Measurements from ENCODE around the gene CPPED1.

The CPPED1 gene

GRCh38 chr16:12628536-12628935 lies 175.2 kb downstream of the CPPED1 start:
- in situ Hi-C loops (cut with HindIII; ENCODE audit: low pct_ligation_motif_present, low pct_unique_long_range_greater_than_20kb, low sequenced_read_pairs): no loop called here
- no peak for DNase-seq

GRCh38 chr16:12627394-12627793 lies 176.3 kb downstream of the CPPED1 start:
- no peak for DNase-seq
- in situ Hi-C loops (cut with HindIII; ENCODE audit: low pct_ligation_motif_present, low pct_unique_long_range_greater_than_20kb, low sequenced_read_pairs): no loop called here

GRCh38 chr16:12626411-12626810 lies 177.3 kb downstream of the CPPED1 start:
- in situ Hi-C loops (cut with HindIII; ENCODE audit: low pct_ligation_motif_present, low pct_unique_long_range_greater_than_20kb, low sequenced_read_pairs): no loop called here
- DNase-seq: no peak

GRCh38 chr16:12625716-12626115 lies 178.0 kb downstream of the CPPED1 start:
- in situ Hi-C loops (cut with HindIII; ENCODE audit: low pct_ligation_motif_present, low pct_unique_long_range_greater_than_20kb, low sequenced_read_pairs): no loop called here
- no peak for DNase-seq

DNA sequence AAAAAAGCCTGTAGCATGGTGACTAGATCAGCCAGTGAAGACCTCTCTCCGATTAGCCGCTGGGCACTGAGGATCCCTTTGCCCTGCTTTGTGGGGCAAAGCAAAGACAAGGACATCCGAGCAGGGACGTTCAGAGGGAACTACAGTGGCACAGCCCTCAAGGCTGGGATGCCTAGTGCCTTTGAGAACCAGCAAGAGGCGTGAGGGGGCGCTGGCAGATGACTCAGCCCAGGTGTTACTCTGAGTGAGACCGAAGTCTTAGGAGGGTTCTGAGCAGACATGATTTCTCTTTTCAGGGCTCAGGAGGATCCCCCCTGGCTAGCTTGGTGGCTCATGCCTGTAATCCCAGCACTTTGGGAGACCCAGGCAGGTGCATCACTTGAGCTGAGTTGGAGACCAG lies 178.6 kb downstream of the CPPED1 start:
- DNase-seq: no peak
- in situ Hi-C loops (cut with HindIII; ENCODE audit: low pct_ligation_motif_present, low pct_unique_long_range_greater_than_20kb, low sequenced_read_pairs): no loop called here

- in situ Hi-C loops (cut with HindIII; ENCODE audit: low pct_ligation_motif_present, low pct_unique_long_range_greater_than_20kb, low sequenced_read_pairs): no loop called here
- no peak for DNase-seq
Observed at GRCh38 chr16:12620150-12620549, 183.5 kb downstream of the CPPED1 start.

- peak; percentile 29 for DNase-seq
Observed at GRCh38 chr16:12618515-12618914, 185.2 kb downstream of the CPPED1 start.

GRCh38 chr16:12617401-12617819 lies 186.3 kb downstream of the CPPED1 start:
- in situ Hi-C loops (cut with HindIII; ENCODE audit: low pct_ligation_motif_present, low pct_unique_long_range_greater_than_20kb, low sequenced_read_pairs): no loop called here
- no peak for DNase-seq

More at GRCh38 chr16:12618515-12618914, 185.2 kb downstream of the CPPED1 start:
- in situ Hi-C loops (cut with HindIII; ENCODE audit: low pct_ligation_motif_present, low pct_unique_long_range_greater_than_20kb, low sequenced_read_pairs): no loop called here

DNA sequence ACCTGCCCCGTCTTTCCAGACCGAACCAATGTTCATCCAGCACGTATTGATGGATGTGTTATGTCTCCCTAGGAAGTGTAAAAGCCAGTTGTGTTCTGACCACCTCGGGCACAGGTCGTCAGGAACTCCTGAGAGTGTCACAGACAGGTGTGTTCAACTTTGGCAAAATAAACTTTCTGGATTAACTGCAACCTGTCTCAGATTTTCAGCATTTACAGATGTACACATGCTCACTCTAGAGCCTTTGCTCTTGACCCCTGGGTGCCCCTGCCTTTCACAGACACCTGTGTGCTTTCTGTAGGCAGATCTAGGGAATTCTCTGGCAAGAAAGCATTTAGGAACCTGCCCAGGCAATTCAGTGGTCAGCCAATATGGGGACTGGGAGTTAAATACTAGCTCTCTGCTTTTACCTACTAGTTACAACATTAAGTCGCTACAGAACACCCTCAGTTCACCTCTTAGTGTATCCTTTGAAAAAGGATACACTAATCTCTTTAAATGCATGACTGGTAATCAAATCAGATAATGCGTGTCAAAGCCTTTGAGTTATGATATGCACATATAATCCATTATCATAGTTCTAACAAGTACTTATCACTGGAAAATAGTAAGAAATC lies 188.9 kb downstream of the CPPED1 start:
- in situ Hi-C loops (cut with HindIII; ENCODE audit: low pct_ligation_motif_present, low pct_unique_long_range_greater_than_20kb, low sequenced_read_pairs): no loop called here
- no peak for DNase-seq

DNA sequence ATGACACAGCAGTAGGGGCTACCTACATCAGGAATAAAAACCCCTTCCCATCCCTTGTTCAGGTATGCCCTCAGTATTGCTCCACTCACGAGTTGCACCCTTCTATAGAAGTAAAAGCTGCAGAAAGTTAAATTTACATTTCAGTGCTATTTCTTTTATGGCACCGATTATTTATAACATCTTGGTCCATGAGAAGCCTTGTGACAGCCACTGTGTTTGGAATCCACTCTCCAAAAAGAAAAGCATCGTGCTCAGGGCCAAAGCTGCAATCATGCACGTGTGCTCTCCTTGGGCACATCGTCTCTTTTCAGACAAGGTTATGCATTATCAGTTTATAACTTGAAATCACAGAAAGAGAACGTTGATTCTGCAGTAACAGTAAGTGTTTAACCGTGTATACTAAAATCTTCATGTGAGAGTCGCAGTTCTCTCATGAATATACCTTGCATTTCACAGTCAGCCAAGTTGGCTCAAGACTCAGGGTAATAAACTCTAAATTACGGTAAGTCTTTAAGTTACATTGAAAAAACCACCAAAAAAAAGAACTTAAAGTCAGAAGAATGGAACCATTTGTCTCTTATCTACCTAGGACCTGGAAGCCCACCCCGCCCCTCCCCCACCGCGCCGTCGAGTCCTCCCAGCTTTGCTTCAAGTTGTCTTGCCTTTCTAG lies 189.6 kb downstream of the CPPED1 start:
- DNase-seq: no peak
- in situ Hi-C loops (cut with HindIII; ENCODE audit: low pct_ligation_motif_present, low pct_unique_long_range_greater_than_20kb, low sequenced_read_pairs): no loop called here

DNA sequence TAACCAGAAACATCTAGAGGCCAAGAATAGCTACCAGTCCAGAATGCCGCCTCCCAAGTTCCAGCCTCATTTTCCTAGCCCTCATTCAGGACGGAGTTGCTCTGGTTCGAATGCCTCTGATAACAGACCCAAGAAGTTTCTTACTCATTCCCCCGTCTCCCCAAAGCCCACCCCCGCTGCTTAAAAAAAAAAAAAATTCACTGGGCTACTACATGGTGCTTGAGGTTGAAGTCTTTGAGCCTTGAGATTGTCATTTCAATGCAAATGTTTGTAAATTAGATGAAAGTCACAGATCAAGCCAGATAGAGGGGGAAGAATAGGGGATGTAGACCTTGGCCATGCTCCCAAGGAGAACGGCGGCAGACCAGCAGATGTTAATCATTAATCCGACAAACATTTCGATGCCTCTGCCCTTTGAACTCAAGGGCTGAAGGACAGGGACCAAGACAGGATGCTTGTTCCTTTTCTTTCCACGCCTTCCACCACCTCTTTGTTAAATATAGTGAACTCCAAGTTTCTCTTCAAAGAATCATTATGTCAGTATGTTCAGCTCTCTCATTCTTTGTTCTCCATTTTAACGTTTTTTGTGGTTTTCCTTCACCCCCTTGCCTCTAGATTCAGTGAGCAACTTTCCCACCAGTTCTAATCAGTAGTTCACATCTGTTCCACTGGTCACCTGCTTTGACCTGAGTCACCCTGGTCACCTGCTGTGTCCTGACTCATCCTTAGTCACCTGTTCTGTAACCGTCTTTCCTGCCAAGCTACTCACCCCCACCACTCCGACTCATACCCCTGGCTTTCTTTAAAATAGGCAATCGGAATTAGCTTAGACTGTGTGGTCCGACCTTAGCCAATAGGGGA lies 190.3 kb downstream of the CPPED1 start:
- DNase-seq: peak; percentile 94
- in situ Hi-C loops (cut with HindIII; ENCODE audit: low pct_ligation_motif_present, low pct_unique_long_range_greater_than_20kb, low sequenced_read_pairs): no loop called here

GRCh38 chr16:12612598-12613101 lies 191.0 kb downstream of the CPPED1 start:
- DNase-seq: peak; percentile 75
- in situ Hi-C loops (cut with HindIII; ENCODE audit: low pct_ligation_motif_present, low pct_unique_long_range_greater_than_20kb, low sequenced_read_pairs): no loop called here

GRCh38 chr16:12611916-12612597 lies 191.6 kb downstream of the CPPED1 start:
- in situ Hi-C loops (cut with HindIII; ENCODE audit: low pct_ligation_motif_present, low pct_unique_long_range_greater_than_20kb, low sequenced_read_pairs): no loop called here
- DNase-seq: no peak

DNA sequence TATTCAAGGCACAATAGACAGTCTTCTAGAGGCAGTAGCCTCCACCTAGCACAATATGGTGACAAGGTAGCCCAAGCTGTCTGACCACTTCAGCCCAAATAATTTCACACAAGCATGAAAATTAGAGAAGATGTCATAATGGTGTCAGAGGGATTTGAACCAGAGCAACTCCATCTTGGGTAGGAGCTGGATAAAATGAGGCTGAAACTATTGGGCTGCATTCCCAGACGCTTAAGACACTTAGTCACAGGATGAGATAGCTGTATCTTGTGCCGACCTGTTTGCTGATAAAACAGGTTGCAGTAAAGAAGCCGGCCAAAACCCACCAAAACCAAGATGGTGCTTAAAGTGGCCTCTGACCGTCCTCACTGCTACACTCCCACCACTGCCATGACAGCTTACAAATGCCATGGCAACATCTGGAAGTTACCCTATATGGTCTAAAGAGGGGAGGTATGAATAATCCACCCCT lies 192.6 kb downstream of the CPPED1 start:
- no peak for DNase-seq
- in situ Hi-C loops (cut with HindIII; ENCODE audit: low pct_ligation_motif_present, low pct_unique_long_range_greater_than_20kb, low sequenced_read_pairs): no loop called here

GRCh38 chr16:12609937-12610699 lies 193.6 kb downstream of the CPPED1 start:
- DNase-seq: no peak
- in situ Hi-C loops (cut with HindIII; ENCODE audit: low pct_ligation_motif_present, low pct_unique_long_range_greater_than_20kb, low sequenced_read_pairs): no loop called here
